Measurements from ENCODE around the gene TMEM25.
"Not testable (repeated sequence)": the region's sequence is repeated elsewhere in the genome, so short reads cannot be mapped to it uniquely, and the experiment has no call there.

TMEM25 gene

GRCh38 chr11:118530683-118531596 lies at the start of gene TMEM25:
TSS of gene TMEM25 (plus strand) at chr11:118531192. CDS start at chr11:118531802, 610 bp downstream.
- DNase-seq, result peak; percentile 58

- not testable (repeated sequence) for DNase-seq
Measured at GRCh38 chr11:118481238-118481637, 49.8 kb upstream of the TMEM25 start.

GRCh38 chr11:118484405-118484804 lies 46.6 kb upstream of the TMEM25 start:
- no peak for DNase-seq

GRCh38 chr11:118485273-118485672 lies 45.7 kb upstream of the TMEM25 start:
- DNase-seq, result no peak

- DNase-seq, result peak; percentile 47
Measured at GRCh38 chr11:118488480-118489109, 42.4 kb upstream of the TMEM25 start.

DNA sequence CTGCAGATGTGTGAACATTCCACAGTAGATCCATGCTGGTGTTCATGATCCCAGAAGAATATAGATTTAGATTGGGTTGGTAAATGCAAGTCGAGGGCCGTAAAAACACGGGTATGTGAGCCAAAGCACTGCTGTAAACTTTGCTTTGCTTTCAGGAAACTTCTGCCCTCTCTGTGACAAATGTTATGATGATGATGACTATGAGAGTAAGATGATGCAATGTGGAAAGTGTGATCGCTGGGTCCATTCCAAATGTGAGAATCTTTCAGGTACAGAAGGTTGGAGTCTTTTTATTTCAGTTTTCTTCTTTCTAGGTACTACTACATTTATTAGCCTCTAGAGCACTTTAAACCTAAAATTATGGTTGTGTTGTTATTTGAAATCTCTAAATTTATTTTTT lies 40.0 kb upstream of the TMEM25 start:
- DNase-seq, result no peak

GRCh38 chr11:118497831-118498230 lies 33.2 kb upstream of the TMEM25 start:
- no peak for DNase-seq

DNA sequence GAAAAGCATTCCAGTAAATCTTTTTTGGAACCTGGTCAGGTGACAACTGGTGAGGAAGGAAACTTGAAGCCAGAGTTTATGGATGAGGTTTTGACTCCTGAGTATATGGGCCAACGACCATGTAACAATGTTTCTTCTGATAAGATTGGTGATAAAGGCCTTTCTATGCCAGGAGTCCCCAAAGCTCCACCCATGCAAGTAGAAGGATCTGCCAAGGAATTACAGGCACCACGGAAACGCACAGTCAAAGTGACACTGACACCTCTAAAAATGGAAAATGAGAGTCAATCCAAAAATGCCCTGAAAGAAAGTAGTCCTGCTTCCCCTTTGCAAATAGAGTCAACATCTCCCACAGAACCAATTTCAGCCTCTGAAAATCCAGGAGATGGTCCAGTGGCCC lies 27.8 kb upstream of the TMEM25 start:
- no peak for DNase-seq

- DNase-seq, result no peak
Measured at GRCh38 chr11:118511601-118512000, 19.4 kb upstream of the TMEM25 start.

GRCh38 chr11:118514103-118514502 lies 16.9 kb upstream of the TMEM25 start:
- DNase-seq, result no peak

DNA sequence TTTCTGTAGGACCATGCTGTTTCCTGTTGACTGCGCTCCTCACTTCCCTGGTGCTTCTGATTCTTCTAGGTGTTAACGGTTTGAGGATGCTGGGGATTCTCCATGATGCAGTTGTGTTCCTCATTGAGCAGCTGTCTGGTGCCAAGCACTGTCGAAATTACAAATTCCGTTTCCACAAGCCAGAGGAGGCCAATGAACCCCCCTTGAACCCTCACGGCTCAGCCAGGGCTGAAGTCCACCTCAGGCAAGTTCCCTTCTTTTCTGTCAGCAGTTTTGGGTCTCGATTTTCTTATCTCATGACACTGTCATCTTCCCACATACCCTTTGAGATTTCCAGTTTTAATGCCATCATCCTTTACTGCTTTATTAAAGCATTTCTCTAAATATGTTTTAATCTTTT lies 11.4 kb upstream of the TMEM25 start:
- no peak for DNase-seq

DNA sequence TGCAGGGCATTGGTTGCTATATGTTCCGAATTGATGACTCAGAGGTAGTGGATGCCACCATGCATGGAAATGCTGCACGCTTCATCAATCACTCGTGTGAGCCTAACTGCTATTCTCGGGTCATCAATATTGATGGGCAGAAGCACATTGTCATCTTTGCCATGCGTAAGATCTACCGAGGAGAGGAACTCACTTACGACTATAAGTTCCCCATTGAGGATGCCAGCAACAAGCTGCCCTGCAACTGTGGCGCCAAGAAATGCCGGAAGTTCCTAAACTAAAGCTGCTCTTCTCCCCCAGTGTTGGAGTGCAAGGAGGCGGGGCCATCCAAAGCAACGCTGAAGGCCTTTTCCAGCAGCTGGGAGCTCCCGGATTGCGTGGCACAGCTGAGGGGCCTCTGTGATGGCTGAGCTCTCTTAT lies 9.1 kb upstream of the TMEM25 start:
- DNase-seq, result no peak

DNA sequence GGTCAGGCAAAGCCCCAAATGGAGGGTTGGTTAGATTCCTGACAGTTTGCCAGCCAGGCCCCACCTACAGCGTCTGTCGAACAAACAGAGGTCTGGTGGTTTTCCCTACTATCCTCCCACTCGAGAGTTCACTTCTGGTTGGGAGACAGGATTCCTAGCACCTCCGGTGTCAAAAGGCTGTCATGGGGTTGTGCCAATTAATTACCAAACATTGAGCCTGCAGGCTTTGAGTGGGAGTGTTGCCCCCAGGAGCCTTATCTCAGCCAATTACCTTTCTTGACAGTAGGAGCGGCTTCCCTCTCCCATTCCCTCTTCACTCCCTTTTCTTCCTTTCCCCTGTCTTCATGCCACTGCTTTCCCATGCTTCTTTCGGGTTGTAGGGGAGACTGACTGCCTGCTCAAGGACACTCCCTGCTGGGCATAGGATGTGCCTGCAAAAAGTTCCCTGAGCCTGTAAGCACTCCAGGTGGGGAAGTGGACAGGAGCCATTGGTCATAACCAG lies 8.4 kb upstream of the TMEM25 start:
- no peak for DNase-seq

- no peak for DNase-seq
Measured at GRCh38 chr11:118524356-118524755, 6.6 kb upstream of the TMEM25 start.

DNA sequence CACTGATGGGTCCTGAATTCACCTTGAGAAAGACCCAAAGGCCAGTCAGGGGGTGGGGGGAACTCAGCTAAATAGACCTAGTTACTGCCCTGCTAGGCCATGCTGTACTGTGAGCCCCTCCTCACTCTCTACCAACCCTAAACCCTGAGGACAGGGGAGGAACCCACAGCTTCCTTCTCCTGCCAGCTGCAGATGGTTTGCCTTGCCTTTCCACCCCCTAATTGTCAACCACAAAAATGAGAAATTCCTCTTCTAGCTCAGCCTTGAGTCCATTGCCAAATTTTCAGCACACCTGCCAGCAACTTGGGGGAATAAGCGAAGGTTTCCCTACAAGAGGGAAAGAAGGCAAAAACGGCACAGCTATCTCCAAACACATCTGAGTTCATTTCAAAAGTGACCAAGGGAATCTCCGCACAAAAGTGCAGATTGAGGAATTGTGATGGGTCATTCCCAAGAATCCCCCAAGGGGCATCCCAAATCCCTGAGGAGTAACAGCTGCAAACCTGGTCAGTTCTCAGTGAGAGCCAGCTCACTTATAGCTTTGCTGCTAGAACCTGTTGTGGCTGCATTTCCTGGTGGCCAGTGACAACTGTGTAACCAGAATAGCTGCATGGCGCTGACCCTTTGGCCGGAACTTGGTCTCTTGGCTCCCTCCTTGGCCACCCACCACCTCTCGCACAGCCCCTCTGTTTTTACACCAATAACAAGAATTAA lies 6.1 kb upstream of the TMEM25 start:
- DNase-seq, result no peak

DNA sequence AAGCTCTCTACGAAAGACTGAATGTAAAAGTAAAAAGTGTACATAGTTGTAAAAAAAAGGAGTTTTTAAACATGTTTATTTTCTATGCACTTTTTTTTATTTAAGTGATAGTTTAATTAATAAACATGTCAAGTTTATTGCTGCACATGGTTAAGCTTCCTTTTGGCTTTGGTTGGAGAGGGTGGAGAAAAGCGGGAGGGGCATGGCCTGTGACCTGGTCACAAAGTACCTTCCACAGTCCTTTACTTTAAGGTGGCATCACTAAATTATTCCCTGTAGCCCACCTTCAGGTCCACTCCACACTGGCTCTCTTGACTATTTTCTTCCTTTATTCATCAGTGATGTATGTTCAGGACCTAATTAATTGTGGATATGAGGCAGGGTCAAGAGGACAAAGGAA lies 4.3 kb upstream of the TMEM25 start:
- DNase-seq, result no peak

GRCh38 chr11:118527109-118527508 lies 3.9 kb upstream of the TMEM25 start, which contains the start of gene TTC36:
TSS of gene TTC36 (plus strand) at chr11:118527474. CDS start at chr11:118527495, 21 bp downstream.
- no peak for DNase-seq

- DNase-seq, result no peak
Measured at GRCh38 chr11:118528511-118528910, 2.5 kb upstream of the TMEM25 start.

GRCh38 chr11:118529584-118530175 lies 1.3 kb upstream of the TMEM25 start:
- DNase-seq, result no peak

DNA sequence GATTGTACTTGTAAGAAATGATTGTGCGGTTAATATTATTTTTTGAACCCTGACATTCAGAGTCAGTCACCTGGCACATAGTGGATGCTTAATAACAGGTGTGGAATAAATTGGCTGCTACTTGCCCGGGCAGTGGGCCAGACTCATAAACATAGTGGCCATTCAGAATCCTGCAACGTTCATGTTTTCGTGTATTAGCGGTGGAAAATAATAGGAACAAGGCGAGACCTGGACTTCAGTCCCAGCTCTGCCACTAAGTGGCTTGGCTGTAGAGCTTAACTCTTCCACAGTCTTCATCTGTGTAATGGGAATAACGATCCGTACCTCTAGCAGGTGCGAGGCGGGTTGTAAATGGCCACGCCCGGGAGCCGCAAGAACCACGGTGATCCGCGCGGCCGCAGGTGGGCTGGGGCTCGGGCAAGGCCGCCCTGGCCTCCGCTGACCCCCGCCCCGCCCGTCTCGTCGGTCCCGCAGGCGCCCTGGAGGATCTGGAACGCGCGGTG lies 761 bp upstream of the TMEM25 start:
- peak; percentile 69 for DNase-seq

DNA sequence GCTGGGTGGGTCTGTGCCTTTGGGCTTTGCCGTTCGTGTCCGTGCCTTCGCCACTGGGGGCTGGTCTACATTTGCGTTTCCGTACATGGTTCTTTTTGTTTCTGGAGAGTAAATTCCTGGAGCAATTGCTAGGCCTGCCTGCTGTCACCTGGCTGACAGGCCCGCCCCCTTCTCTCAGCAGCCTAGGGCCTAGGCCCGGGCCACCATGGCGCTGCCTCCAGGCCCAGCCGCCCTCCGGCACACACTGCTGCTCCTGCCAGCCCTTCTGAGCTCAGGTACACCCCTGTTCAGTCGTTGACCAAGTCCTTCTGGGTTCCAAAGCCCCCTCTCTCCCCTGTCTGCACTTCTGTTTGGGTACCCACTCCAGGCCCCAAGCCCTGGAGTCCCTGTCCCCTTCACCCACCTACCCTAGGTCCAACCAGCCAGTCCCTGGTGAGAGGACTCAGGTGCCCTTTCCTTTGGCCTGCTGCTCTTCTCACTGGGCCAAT lies 649 bp downstream of the TMEM25 start:
- DNase-seq, result no peak

DNA sequence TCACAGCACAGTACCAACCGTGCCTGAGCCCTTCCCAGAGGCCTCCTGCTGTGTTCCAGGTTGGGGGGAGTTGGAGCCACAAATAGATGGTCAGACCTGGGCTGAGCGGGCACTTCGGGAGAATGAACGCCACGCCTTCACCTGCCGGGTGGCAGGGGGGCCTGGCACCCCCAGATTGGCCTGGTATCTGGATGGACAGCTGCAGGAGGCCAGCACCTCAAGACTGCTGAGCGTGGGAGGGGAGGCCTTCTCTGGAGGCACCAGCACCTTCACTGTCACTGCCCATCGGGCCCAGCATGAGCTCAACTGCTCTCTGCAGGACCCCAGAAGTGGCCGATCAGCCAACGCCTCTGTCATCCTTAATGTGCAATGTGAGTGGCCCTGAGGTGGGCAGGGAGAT lies 1.1 kb downstream of the TMEM25 start:
- no peak for DNase-seq
